Stimulated activated CD8-positive, alpha-beta memory T cell treated with anti-CD3 and anti-CD28 coated beads, Interleukin-7, amount 100 ng/mL, for 24 hours (primary cell): ENCODE measurements around the gene RBM47.
"Not testable (repeated sequence)": the region's sequence is repeated elsewhere in the genome, so short reads cannot be mapped to it uniquely, and the experiment has no call there.

ENCODE experiments used
- DNase-seq: peaks from one replicate; pipeline ENCODE4 v3.0.0-alpha.2; 2020; ENCODE audit warnings: low read depth

Gene RBM47

GRCh38 chr4:40629401-40630334 is at the start of gene RBM47:
TSS of gene RBM47 (minus strand) at chr4:40629864. CDS start at chr4:40438893, 190,971 bp downstream.
- no peak for DNase-seq

DNA sequence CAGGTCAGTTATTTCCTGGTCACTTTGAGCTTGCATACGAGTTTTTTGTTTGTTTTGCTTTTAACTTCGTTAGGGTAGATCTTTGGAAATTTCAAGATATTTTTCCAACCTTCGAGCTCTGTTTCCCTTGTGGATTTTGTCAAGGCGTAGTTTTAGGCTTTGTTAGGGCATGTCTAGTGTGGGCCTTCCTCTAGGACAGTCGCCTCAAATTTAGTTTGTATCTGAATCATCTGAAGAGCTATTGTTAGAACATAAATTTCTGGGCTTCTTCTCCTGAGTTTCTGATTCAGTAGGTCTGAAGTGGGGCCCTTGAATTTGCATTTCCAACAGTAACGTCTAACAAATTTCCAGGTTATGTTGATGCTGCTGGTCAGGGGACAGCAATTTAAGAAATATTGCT is 48.8 kb upstream of the RBM47 start:
- DNase-seq, result no peak

DNA sequence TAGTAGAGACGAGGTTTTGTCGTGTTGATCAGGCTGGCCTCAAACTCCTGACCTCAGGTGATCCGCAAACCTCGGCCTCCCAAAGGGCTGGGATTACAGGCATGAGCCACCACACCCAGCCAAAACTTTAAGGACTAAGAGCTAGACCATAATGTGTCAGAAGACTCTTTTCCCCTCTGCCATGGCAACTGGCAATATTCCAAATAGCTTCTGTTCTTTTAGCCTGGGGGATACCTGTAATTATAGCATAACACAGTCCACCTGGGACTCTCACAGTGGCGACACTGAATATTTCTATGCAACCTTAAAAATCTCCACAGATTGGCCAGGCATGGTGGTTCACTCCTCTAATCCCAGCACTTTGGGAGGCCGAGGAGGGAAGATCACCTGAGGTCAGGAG is 45.5 kb upstream of the RBM47 start:
- no peak for DNase-seq

DNA sequence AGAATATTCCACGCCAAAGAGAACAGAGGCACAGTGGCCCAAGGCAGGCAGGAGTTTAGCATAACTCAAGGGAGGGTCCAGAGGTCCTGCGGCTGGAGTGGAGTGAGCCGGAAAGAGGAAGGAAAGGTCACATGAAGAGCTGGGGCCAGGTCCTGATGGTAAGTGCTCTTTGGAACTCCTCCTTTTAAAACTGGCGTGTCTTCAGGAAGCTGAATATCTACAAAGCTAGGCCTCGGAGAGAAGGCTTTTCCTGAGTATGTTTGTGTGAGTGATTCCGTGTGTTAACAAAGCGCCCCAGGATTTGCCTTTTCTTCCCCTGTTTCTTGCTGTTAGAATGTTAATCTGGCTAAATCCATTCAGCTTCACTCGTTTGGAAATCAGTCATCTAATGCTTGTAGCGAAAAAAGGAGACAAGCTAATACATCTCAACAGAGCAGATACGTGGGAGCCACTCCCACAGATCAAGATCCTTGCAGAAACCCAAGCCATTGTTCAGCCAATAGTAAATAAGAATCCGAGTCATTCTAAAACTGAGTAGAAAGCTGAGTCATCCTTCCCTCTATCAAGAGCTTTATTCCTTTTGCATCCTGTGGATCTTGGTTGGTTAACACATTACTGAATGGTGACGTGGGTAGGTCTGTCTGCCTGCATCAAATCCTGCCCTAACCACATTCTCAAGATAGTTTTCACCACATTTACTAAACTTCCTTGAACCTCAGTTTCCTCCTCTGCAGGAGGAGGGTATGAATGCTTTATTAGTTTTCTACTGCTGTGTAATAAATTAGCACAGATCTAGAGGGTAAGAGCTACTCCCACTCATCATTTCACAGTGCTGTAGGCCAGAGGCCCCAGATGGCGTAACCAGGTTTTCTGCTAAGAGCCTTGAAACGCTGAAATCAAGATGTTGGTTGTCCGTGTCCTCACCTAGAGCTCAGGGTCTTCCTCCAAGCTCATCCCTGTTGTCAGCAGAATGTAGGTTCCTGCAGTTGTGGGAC is 43.2 kb upstream of the RBM47 start:
- DNase-seq, result peak; percentile 5

DNA sequence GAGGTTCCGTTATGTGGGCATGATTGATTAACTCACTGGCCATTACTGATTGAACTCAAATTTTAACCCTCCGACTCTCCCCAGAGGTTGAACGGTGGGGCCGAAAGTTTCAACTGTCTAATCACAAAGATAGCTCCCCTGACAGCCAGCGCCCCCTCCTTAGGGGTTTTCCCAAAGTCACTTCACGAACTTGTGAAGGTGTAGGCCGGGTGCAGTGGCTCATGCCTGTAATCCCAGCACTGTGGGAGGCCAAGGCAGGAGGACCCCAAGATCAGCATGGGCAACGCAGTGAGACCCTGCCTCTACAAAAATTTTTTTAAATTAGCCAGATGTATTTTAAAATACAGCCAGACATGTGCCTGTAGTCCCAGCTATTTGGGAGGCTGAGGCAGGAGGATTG is 39.8 kb upstream of the RBM47 start:
- DNase-seq, result no peak

DNA sequence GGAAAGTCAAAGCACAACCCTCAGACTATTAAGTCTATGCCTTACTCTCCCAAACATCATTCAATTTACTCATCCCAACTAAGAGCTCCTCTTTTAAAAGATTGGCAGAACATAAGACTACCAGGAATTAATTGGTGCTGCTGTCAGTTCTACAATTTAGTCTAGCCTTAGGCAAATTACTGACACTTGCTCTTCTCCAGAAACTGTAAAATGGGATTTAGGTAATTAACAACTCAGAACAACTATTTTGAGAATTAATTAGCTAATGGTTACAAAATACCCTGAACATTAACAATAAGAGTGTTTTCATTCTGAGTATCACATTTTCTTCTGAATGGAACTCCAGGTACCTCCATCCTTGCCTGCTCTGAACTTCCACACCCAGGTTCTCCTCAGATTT is 36.2 kb upstream of the RBM47 start:
- DNase-seq, result no peak

DNA sequence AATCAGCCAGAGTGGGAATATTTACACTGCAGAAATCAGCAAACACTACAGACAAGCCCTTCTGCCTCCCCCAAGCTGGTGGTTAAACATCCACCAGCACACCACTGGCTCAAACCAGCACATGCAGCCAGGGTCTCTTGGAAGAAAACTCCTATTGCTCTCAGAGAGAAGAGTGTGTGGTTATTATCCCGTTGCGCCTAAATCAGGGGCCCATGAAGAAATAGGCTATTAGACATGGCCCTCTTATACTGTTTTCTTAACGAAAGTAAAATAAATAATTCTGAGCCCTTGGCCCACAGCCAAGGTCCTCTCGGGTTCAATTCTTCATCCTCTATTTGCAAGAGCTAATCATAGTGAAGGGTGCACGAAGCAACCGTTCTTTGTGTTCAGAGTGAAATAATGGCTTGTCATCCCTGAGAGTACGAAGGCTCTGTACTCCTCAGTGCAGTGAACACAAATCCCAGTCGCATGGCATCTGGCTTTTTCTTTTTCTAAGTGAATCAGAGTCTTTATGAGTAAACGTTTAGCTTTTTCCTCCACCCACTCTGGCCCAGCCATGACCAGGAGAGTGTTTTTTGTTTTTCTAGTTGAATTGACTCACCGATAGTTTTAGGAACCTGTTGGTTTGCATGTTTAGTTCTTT is 33.4 kb upstream of the RBM47 start:
- DNase-seq, result peak; percentile 3

DNA sequence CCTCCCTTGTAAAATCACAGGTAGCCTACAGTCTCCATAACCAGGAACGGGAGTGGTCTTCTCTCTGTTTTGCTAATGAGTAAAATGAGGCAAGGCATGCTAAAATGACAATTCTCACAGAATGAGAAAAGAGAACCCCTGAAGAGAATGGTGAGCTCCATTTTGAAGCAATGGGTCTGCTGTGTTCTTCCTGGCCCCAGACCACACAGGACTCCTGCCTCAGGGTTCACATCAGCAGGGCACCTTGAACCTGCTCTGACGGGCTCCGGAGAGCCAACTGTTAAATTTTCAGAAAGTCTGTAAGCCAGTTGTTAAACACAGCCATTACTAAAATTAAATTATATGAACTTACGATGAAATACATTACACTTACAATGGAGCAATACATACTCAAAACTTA is 32.1 kb upstream of the RBM47 start:
- DNase-seq, result no peak

- DNase-seq, result no peak
Observed at GRCh38 chr4:40656201-40656863, 26.7 kb upstream of the RBM47 start.

- DNase-seq, result no peak
Observed at GRCh38 chr4:40651280-40651679, 21.6 kb upstream of the RBM47 start.

DNA sequence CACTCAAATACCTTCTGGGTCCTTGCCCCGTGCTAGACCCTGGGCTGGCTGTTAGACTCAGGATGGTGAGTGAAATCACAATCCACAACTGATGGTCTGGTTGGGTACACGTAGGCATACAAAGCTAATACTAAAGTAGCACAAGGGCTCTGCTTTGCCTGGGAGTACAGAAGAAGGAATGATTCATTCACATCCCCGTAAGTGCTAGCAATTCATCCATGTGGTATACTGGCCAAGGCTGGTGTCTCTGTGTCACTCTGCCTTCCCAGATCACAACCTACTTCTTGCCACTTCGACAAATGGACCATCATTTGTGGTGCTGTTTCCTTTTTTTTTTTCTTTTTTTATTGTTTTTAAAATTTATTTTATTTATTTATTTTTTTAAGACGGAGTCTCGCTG is 19.7 kb upstream of the RBM47 start:
- DNase-seq, result no peak

GRCh38 chr4:40648742-40649281 is 19.1 kb upstream of the RBM47 start:
- DNase-seq, result no peak

DNA sequence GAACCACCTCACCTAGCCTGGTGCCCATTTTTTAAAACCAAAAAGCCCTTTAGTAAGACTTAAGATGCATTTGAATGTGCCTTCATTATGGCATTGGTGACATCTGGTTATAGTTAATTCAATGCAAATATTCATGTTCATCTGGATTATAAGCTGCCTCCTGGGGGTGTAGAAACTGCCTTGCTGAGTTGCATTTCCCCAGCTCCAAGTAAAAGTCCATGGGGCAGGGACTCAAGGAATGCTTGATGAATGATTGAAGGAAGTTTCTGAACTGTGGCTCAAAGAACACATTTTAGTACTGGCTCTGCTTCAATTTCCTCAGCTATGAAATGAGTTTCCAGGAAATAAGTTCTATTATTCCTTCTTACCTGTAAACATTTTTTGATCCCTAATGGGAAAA is 18.5 kb upstream of the RBM47 start:
- DNase-seq, result no peak

GRCh38 chr4:40645586-40645985 is 15.9 kb upstream of the RBM47 start:
- DNase-seq, result no peak

DNA sequence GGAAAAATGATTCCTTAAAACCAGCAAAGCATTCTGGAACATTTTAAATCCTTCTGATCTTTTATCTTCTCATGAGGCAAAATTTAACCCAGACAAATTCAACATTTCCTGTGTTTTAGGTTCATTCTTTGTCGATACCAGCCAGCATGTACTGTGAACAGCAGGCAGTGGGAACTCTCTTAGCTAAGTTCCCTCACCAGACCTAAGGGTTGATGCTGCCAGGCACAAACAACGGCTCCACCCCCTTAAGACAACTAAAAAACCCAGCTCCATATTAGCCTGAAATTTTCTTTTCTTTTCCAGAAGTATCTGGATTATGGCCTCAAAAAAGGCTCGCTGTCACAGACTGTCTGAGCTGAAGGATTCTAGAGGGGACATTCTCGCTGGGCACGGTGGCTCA is 2.4 kb upstream of the RBM47 start:
- no peak for DNase-seq

DNA sequence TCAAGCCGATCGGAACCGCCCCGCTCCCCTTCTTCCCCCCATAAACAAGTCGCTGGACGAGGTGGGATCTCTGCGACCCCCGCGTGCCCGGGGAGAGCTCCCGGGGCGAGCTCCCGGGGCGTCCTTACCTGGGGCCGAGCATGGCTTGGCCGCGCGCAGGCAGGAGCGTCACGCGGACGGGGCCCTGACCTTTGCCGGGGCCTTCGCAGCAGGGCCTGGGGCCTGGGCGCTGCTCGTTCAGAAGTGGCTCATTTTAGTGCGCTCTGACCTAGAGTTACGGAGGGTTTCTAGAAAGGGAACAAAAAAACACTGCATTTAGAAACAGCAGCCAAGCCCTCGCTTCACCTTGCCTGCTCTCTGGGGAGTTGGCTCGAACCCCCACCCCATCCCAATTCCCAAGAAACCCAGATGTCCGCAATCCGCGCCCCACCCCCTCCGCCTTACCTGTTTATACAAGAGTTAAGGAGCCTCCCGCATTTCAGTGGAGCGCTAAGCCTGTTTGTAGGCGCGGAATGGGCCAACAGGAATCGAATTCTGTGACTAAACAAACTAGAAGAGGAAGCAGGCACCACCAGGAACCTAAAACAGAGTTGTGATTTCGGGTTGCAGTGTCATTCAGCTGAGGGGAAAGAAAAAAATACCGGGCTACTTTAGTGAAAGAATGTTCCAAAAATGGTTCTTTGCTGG is 814 bp upstream of the RBM47 start:
- DNase-seq, result no peak

DNA sequence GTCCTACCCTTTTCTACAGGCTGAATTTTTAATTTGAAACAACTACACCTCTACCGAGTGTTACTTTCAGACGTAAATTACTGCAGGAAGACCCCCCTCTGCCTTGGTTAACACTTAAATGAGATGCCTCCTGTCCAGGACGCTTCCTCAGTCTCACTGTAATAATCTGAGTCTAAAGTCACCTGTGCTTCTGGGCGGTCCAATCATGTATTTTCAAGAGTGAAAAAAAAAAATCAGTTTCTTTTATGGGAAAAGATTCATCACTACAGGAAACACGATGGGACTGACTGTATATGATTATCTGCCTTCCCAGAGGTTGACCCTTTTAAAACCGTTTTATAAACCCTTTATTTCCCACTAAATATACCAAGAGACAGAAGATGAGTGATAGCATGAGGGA is 776 bp downstream of the RBM47 start:
- no peak for DNase-seq

- DNase-seq, result not testable (repeated sequence)
Observed at GRCh38 chr4:40628407-40628806, 1.3 kb downstream of the RBM47 start.

- no peak for DNase-seq
Observed at GRCh38 chr4:40627540-40627939, 2.1 kb downstream of the RBM47 start.

- DNase-seq, result no peak
Observed at GRCh38 chr4:40626183-40626990, 3.3 kb downstream of the RBM47 start.
